NCI-H226 (cell line): ENCODE data around the gene DBN1.

Experiments used
- DNase-seq: peaks from one replicate; pipeline ENCODE4 v3.0.0-alpha.2; 2015

Gene DBN1

GRCh38 chr5:177442066-177442826 is 31.2 kb downstream of the DBN1 start:
- DNase-seq = no peak

- DNase-seq = no peak
Observed at GRCh38 chr5:177440990-177441780, 32.2 kb downstream of the DBN1 start.

GRCh38 chr5:177440211-177440989 is 33.0 kb downstream of the DBN1 start:
- no peak for DNase-seq

DNA sequence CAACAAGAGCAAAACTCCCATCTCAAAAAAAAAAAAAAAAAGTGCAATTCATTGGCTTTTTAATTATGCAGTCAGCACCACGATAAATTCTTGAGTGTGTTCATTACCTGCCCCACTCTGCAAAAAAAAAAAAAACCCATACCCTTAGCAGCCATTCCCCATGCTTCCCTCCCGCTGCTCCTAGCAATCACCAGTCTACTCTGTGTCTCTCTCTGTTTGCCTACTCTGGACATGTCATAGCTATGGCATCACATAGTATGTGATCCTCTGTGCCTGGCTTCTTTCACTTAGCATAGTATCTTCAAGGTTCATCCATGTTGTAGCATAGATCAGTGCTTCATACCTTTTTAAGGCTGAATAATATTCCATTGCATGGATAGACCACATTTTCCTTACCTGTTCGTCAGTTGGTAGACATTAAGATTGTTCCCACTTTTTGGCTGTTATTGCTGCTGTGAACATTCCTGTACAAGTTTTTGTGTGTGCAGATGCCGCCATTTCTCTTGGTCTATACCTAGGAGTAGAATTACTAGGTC is 33.8 kb downstream of the DBN1 start:
- no peak for DNase-seq

DNA sequence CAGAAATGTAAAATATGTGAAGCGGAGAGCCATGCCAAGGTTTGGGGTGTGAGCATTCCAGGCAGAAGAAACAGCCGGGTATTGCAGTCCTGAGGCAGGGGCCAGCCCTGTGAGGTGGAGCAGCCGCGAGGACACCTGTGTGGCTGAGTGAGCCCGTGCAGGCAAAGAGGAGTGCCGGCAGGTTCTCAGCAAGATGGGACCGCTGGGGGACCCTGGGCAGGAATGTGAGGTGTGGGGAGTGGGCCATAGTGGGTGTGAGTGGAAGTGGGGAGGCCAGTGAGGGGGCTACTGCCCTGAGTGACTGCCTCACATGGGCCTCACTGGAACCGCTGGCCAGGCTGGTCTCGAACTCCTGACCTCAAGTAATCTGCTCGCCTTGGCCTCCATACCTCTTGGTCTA is 35.0 kb downstream of the DBN1 start:
- no peak for DNase-seq

- no peak for DNase-seq
Observed at GRCh38 chr5:177437623-177438022, 35.8 kb downstream of the DBN1 start.

GRCh38 chr5:177435847-177436536 is 37.4 kb downstream of the DBN1 start:
- no peak for DNase-seq

DNA sequence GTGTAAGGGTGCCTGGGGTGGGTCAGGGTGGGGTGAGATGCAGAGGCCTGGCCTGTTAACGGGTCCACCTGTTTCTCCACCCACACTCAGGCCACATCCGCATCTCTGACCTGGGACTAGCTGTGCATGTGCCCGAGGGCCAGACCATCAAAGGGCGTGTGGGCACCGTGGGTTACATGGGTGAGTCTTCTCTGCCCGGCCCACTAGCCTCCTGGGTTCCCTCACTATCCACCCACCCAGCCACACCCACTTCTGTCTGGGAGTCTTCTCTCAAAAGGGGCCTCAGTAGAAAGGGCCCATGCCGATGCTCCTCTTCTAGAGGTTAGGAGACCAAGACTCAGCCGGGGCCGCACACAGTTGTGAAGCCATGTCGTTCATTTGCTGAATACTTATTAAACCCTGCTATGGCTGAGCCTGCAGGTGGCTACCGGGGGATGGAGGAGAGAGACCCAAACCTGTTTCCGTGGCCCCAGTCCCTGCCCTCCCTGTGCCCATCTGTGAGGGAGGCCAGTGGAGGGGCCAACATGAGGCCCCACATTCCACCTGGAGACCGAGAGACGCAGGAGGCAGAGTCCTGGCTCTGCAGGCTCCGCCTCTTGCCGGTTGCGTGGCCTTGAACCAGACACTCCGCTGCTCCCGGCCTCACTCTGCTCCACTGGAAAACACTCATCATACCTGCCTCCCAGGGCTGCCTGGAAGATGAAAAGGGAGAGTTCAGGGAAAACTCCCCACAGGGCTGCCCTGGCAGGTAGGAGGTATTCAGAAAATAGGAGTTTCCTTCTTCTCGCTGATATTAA is 38.3 kb downstream of the DBN1 start:
- no peak for DNase-seq

DNA sequence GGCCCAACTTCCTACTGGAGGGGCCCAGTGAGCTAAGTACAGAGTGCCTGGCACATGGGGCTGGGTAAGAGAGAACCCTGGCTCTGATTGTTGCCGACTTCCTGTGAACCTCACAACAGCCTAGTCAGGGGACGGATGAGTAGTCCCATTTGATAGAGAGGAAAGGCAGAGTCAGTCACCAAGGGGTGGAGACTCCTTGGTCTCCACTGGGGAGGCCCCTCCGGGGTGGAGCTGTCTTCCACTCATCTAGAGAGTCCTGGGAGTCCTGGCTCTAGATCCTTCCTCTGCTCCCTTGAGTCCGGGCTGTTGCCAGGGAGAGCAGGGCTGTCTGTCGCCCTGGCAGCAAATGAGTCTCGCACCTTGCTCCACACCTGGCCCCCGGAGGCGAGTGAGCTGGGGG is 39.0 kb downstream of the DBN1 start:
- no peak for DNase-seq

DNA sequence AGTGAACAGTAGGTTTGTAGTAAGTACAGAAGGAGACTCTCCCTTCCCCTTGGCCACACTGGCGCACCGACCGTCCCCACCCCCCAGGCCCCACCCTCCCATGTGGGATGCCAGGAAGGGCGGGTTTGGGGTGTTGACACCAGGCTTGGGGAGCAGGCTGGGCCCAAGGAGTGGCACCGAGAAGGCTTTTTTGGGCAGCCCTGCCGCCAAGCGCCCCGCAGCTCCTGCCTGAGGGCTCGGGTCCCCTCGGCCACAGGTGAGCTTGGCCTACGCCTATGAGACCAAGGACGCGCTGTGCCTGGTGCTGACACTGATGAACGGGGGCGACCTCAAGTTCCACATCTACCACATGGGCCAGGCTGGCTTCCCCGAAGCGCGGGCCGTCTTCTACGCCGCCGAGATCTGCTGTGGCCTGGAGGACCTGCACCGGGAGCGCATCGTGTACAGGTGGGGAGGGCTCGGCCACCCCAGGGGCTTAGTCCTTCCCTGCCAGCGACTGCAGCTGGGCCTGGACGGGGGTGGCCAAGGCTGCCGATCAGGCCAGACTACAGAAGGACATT is 39.7 kb downstream of the DBN1 start:
- DNase-seq = no peak

DNA sequence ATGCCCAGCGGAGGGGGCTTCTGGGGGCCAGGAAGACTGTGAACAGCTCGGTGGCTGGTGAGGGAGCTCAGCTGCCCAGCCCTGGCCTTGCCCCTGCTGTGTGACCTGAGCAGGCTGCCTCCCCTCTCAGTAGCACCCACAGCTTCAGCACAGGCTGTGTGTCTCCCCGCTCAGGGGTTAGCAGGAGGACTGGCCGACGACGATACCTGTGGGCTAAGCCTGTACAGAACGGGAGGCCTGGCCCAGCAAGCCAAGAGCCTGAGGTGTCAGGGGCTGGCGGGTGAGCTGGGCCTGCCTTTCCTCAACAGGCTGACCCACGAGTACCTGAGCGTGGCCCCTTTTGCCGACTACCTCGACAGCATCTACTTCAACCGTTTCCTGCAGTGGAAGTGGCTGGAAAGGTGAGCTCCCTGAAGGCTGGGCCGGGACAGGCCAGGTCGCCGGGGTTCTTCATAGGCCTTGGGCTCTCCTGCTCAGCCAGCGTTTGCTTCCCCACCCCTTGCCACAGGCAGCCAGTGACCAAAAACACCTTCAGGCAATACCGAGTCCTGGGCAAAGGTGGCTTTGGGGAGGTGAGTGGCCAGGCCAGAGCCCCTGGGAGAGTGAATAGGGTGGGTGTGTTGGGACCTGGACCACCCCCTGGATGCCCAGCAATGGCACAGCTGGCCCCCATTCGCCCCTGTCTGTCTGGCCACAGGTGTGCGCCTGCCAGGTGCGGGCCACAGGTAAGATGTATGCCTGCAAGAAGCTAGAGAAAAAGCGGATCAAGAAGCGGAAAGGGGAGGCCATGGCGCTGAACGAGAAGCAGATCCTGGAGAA is 40.4 kb downstream of the DBN1 start:
- no peak for DNase-seq

GRCh38 chr5:177432143-177432838 is 41.1 kb downstream of the DBN1 start:
- no peak for DNase-seq

- no peak for DNase-seq
Observed at GRCh38 chr5:177431317-177432142, 41.9 kb downstream of the DBN1 start.

DNA sequence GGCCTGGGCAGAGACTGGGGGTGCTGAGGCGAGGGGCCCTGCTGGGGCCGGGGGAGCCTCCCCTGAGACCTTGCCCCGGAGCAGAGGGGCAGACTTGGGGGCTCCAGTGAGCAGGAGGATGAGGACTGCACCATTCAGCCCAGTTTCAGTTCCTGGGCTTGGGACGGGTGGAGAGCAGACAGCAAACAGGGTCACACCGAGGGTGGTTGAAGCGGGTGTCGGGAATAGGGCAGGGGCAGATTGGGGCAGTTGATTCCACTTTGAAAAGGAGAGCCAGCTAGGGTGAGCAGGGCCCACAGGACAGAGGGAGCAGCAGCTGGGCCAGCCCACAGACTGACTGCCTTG is 42.5 kb downstream of the DBN1 start:
- DNase-seq = no peak

GRCh38 chr5:177430140-177430951 is 43.1 kb downstream of the DBN1 start:
- DNase-seq = no peak

DNA sequence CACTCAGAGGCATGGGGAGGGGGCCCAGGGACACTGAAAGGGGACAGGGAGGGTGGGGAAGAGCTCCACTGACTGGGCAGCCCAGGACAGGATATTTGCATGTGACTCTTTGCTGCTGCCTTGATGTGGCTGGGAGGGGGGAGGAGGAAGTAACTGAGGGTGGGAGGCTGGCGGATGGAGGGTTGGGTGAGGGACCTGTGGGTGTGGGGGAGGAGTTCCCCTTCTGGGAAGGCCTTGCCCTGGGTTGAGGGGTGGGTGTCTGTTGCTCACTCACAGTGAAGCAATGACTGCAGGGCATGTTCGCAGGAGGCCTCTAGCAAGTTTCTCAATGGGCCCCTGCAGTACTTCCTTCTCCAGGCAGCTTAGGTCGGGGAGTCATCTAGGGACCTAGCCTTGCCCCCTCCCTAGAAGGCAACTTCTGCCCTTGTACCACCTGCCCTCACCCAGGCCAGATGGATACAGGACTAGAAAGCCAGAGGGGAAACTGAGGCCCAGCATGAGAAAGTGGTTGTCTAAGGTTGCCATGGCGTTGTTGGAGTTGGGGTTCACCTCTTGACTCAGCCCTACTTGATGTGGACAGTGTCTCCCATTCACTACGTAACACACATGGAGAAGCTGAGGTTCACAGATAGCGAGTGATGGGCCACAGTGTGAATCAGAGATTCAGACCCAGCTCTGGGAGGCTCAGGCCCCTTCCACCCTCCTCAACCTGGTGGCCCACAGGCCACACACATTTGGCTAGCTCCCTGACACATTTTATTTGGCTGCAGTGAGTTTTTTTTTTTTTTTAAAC is 44.0 kb downstream of the DBN1 start:
- DNase-seq = no peak

DNA sequence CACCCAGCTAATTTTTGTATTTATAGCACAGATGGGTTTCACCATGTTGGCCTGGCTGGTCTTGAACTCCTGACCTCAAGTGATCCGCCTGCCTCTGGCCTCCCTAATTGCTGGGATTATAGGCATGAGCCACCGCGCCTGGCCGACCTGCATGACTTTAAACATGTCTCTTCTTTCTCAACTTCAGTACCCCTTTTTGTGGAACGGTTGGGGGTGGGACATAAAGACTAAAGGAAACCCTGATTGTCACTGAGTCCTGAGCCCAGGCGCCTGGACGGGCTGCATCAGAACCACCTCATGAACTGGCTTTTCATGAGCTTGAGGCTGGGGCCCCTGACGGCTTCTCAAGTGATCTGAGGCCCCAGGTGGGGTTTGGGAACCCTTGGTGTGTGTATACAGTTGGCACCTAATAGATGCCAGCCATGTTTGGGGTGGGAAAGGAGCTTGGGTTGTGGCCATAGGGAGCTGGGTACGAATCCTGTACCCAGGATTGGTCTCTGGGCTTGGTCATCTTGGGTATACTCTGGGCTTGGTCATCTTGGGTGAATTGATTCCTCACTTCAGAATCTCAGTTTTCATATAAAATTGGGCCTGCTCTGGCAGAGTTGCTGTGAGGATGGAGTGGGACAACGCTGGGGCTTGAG is 44.7 kb downstream of the DBN1 start:
- DNase-seq = no peak
